ENCODE data around the gene ERP27. TPM values are rescaled to one million over a fixed set of nuclear protein-coding genes. Genes with fewer than 3 reads are reported as not detected.
A peak's percentile ranks its signal among the peaks of the same experiment; 100 is the strongest.

ERP27 gene
- total RNA-seq, 6 experiments from 2014 or later = not detected

DNA sequence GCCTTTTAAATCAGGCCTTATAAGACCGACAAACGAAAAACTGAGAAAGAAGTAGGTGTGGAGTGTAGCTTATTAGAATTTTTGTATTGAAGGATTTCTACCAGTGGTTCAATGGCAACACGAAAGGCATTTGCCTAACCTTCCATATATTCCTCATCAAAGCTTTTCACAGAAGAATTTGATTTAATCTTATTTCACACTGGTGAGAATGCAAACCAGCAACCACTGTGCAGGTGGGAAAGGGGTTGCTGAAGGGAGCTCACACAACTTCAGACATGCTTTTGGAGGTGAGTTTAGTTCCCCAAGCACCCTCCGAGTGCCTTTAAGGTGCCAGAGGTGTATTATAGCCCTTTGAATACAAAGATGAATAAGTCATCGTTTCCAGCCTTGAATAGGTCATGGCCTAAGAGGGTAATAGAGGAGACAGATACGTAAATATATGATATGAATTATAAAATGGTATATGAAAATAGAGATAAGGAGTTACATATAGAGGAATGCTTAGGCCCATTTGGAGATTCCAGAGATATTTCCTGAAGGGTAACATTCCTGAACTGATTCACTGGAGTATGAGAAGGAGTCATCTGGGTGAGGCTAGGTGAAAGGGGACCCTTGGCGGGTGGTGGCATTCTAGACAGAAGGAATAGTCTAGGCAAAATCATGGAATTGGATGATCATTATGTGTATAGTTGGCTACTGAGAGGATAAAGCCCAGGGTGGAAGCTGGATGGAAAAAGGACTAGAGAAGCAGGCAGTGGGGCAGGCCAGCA, 6.4 kb downstream of the ERP27 start:
- H3K4me1 Mint-ChIP-seq (ENCODE audit: low read depth) = peaks cover 4% of the 10 kb centered on the region; the same call in 1 of the 2 replicates
- no peak overlapping the region for H3K27ac Mint-ChIP-seq

DNA sequence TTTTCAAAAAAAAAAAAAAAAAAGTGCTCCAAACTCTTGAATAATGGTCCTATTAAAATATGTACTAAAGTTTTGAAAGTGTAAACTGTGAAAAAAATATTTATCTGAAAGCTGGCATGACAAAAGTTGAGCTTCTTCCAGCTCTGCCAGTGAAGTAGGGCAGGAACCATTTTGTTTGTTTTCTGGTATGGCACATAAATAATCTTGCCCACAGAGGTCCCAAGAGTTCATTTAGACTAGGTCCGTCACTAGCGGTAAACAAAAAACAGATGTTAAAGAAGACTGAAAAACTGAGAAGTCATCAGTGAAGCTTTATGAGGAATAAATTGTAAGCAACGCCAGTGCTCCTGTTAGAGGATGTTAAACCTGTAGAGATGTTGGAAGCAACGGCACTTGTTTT, 7.0 kb downstream of the ERP27 start:
- DNase-seq = peak; percentile 1
- H3K27me3 Mint-ChIP-seq (ENCODE audit: insufficient read depth) = peaks cover 6% of the 10 kb centered on the region

More for the DNA sequence above, 6.4 kb downstream of the ERP27 start:
- Mint-ChIP-seq H3K27me3 (ENCODE audit: insufficient read depth) (peaks cover 6% of the 10 kb centered on the region), H3K4me3 (no peak overlapping the region), H3K9me3 (no peaks in the 10 kb centered on the region), H3K36me3 (ENCODE audit: low read depth) (no peaks in the 10 kb centered on the region)
- DNase-seq = no peak
- no peak for TF ChIP-seq CTCF (IDR thresholded peaks at IDR 0.05)

GRCh38 chr12:14930299-14930698, 8.0 kb downstream of the ERP27 start:
- peak; percentile 3 for DNase-seq
- H3K36me3 Mint-ChIP-seq (ENCODE audit: low read depth) = no peaks in the 10 kb centered on the region
- peaks cover 4% of the 10 kb centered on the region; the same call in 1 of the 2 replicates for H3K4me1 Mint-ChIP-seq (ENCODE audit: low read depth)
- peaks cover 6% of the 10 kb centered on the region for H3K27me3 Mint-ChIP-seq (ENCODE audit: insufficient read depth)
- no peak for TF ChIP-seq CTCF (IDR thresholded peaks at IDR 0.05)
- H3K4me3 Mint-ChIP-seq = no peak overlapping the region
- no peaks in the 10 kb centered on the region for H3K9me3 Mint-ChIP-seq
- H3K27ac Mint-ChIP-seq = no peak overlapping the region

More for the DNA sequence above, 7.0 kb downstream of the ERP27 start:
- no peak overlapping the region for H3K4me3 Mint-ChIP-seq
- no peaks in the 10 kb centered on the region for H3K9me3 Mint-ChIP-seq
- no peak for TF ChIP-seq CTCF (IDR thresholded peaks at IDR 0.05)
- peaks cover 4% of the 10 kb centered on the region; the same call in 1 of the 2 replicates for H3K4me1 Mint-ChIP-seq (ENCODE audit: low read depth)
- H3K36me3 Mint-ChIP-seq (ENCODE audit: low read depth) = no peaks in the 10 kb centered on the region
- H3K27ac Mint-ChIP-seq = no peak overlapping the region

GRCh38 chr12:14928931-14929330, 9.4 kb downstream of the ERP27 start:
- H3K27me3 Mint-ChIP-seq (ENCODE audit: insufficient read depth) = peaks cover 9% of the 10 kb centered on the region
- no peak for TF ChIP-seq CTCF (IDR thresholded peaks at IDR 0.05)
- peaks cover 4% of the 10 kb centered on the region; the same call in 1 of the 2 replicates for H3K4me1 Mint-ChIP-seq (ENCODE audit: low read depth)
- H3K4me3 Mint-ChIP-seq = no peak overlapping the region
- H3K9me3 Mint-ChIP-seq = no peaks in the 10 kb centered on the region
- no peaks in the 10 kb centered on the region for H3K36me3 Mint-ChIP-seq (ENCODE audit: low read depth)
- no peak for DNase-seq
- no peak overlapping the region for H3K27ac Mint-ChIP-seq

DNA sequence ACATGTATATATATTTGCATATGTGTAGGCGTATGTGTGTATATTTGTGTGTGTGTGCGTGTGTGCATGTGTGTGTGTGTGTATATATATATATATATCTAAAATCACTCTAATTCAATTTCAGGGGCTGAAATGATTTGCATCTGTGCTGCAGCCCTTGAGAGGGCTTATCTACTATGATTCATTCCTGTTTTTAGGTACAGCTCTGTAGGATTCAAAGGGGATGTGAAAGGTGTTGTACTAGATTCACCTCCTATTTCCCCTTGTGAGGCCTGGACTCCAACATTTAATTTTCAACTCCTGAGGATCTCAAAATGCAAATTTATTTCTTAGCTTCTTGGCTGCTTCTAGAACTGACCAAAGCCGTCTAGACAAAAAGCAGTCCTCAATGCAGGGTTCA, 11.1 kb downstream of the ERP27 start:
- Mint-ChIP-seq H3K4me1 (ENCODE audit: low read depth) (peaks cover 3% of the 10 kb centered on the region; the same call in 1 of the 2 replicates), H3K36me3 (ENCODE audit: low read depth) (no peaks in the 10 kb centered on the region), H3K27ac (no peak overlapping the region), H3K27me3 (ENCODE audit: insufficient read depth) (peaks cover 7% of the 10 kb centered on the region), H3K4me3 (no peak overlapping the region), H3K9me3 (no peaks in the 10 kb centered on the region)
- no peak for TF ChIP-seq CTCF (IDR thresholded peaks at IDR 0.05)
- DNase-seq = no peak
